CD14-positive monocyte (primary cell): ENCODE data around the gene BLCAP. TPM values are rescaled to one million over a fixed set of nuclear protein-coding genes. Genes with fewer than 3 reads are reported as not detected.
"Not testable (repeated sequence)": the region's sequence is repeated elsewhere in the genome, so short reads cannot be mapped to it uniquely, and the experiment has no call there.

ENCODE experiments used
- DNase-seq, 3 donors: peaks; one replicate each; pipeline ENCODE4 v3.0.0-alpha.2; 2011 to 2022
- H2AFZ ChIP-seq: 2 replicates; pipeline ENCODE4 v1.6.0; 2012; ENCODE audit warnings: mild to moderate bottlenecking, low read depth, low read length, inconsistent platforms; ENCODE audit not compliant: insufficient read depth, poor library complexity, severe bottlenecking
- H3K27ac ChIP-seq, 2 donors: 1 replicate in 1 of 2; 2 replicates in 1 of 2; pipeline ENCODE4 v1.5.1; 2012 to 2013; ENCODE audit warnings: low read length in 2 of 2, control low read depth in 1 of 2, inconsistent platforms in 1 of 2, low read depth in 1 of 2, mild to moderate bottlenecking in 1 of 2
- H3K27me3 ChIP-seq, 2 donors: one replicate each; pipeline versions ENCODE4 v1.6.0 to v1.6.1; 2011 to 2013; ENCODE audit warnings: low read length in 2 of 2; ENCODE audit not compliant: control insufficient read depth in 2 of 2, insufficient read depth in 2 of 2
- H3K36me3 ChIP-seq, 2 donors: replicated peaks in 1 of 2; 1 replicate in 1 of 2; 2 replicates in 1 of 2; pipeline versions ENCODE4 v1.5.1 to v1.6.1; 2012 to 2013; ENCODE audit warnings: low read length in 2 of 2, control low read depth in 1 of 2, inconsistent platforms in 1 of 2, mild to moderate bottlenecking in 1 of 2; ENCODE audit not compliant: insufficient read depth in 2 of 2, control insufficient read depth in 1 of 2
- H3K4me1 ChIP-seq, 2 donors: 1 replicate in 1 of 2; 2 replicates in 1 of 2; pipeline versions ENCODE4 v1.5.1 to v1.6.1; 2012 to 2013; ENCODE audit warnings: low read length in 2 of 2, control low read depth in 1 of 2, inconsistent platforms in 1 of 2, mild to moderate bottlenecking in 1 of 2, moderate library complexity in 1 of 2; ENCODE audit not compliant: insufficient read depth in 2 of 2, control insufficient read depth in 1 of 2
- H3K4me2 ChIP-seq: replicated peaks from 2 replicates; pipeline ENCODE3; 2012; ENCODE audit warnings: low read length, moderate library complexity, mild to moderate bottlenecking; ENCODE audit not compliant: poor library complexity, severe bottlenecking; ENCODE audit errors: extremely low read depth
- H3K4me3 ChIP-seq, 3 experiments: fragments of 200-600 bp in 1 of 3; sonication (generic) in 1 of 3; replicated peaks in 1 of 3; 1 replicate in 2 of 3; 2 replicates in 1 of 3; pipeline ENCODE4 v1.5.1; 2011 to 2013; ENCODE audit warnings: low read length in 3 of 3, mild to moderate bottlenecking in 3 of 3, control low read depth in 2 of 3, low read depth in 2 of 3, inconsistent platforms in 1 of 3, moderate library complexity in 1 of 3
- H3K79me2 ChIP-seq: 2 replicates; pipeline ENCODE4 v1.6.0; 2012; ENCODE audit warnings: mild to moderate bottlenecking, control low read depth, inconsistent platforms, low read length, moderate library complexity; ENCODE audit not compliant: insufficient read depth
- H3K9ac ChIP-seq: 2 replicates; pipeline ENCODE4 v1.6.0; 2017; ENCODE audit warnings: low read length, mild to moderate bottlenecking; ENCODE audit not compliant: insufficient read depth, poor library complexity, severe bottlenecking
- H3K9me3 ChIP-seq, 2 donors: replicated peaks in 1 of 2; 1 replicate in 1 of 2; 2 replicates in 1 of 2; pipeline versions ENCODE4 v1.5.1 to v1.6.1; 2012 to 2013; ENCODE audit warnings: low read length in 2 of 2, control low read depth in 1 of 2; ENCODE audit not compliant: control insufficient read depth in 1 of 2, insufficient read depth in 1 of 2
- H4K20me1 ChIP-seq: 2 replicates; pipeline ENCODE4 v1.6.0; 2012; ENCODE audit warnings: mild to moderate bottlenecking, low read length, control low read depth, moderate library complexity; ENCODE audit not compliant: insufficient read depth
- H3K27ac Mint-ChIP-seq, 7 donors: one replicate each; pipeline ENCODE4 v1.8.0; 2020; ENCODE audit warnings: mild to moderate bottlenecking in 7 of 7, mixed read lengths in 7 of 7, moderate library complexity in 6 of 7, inconsistent platforms in 2 of 7
- H3K27me3 Mint-ChIP-seq, 3 donors: one replicate each; pipeline ENCODE4 v1.8.0; 2021 to 2022; ENCODE audit warnings: low read depth in 3 of 3, mild to moderate bottlenecking in 3 of 3, mixed read lengths in 3 of 3, moderate library complexity in 3 of 3, inconsistent platforms in 1 of 3
- H3K36me3 Mint-ChIP-seq, 2 donors: one replicate each; pipeline ENCODE4 v1.8.0; 2020; ENCODE audit warnings: mixed read lengths in 2 of 2, inconsistent platforms in 1 of 2, mild to moderate bottlenecking in 1 of 2
- H3K4me1 Mint-ChIP-seq: one replicate; pipeline ENCODE4 v1.8.0; 2020; ENCODE audit warnings: mild to moderate bottlenecking, mixed read lengths
- H3K4me3 Mint-ChIP-seq, 2 donors: one replicate each; pipeline ENCODE4 v1.8.0; 2020; ENCODE audit warnings: mild to moderate bottlenecking in 2 of 2, mixed read lengths in 2 of 2, moderate library complexity in 1 of 2
- H3K9me3 Mint-ChIP-seq, 7 donors: one replicate each; pipeline ENCODE4 v1.8.0; 2020 to 2022; ENCODE audit warnings: mixed read lengths in 7 of 7, mild to moderate bottlenecking in 6 of 7, moderate library complexity in 6 of 7, inconsistent platforms in 2 of 7
- CTCF ChIP-seq: fragments of 200-600 bp; IDR thresholded peaks from one replicate; pipeline ENCODE4 v1.8.0; 2022; ENCODE audit warnings: antibody characterized with exemption, mild to moderate bottlenecking
- WGBS: methylation state at CpG from one replicate; pipeline ENCODE4 v1.1.5; 2013; ENCODE audit warnings: missing lambda C conversion rate; ENCODE audit not compliant: insufficient coverage; 5-methylcytosine and 5-hydroxymethylcytosine counted together
- intact Hi-C, 2 donors: fragments of 100-400 bp; cut with micrococcal nuclease; formaldehyde crosslinking; loops; one replicate each; pipeline versions ENCODE4 v1.15.0 to v1.15.1; 2023
- polyA plus RNA-seq, 3 donors: library from polyadenylated mRNA; depleted of rRNA in 1 of 3; unstranded in 2 of 3; stranded (reverse) in 1 of 3; fragments of 300-500 nt in 2 of 3; fragments of >200 nt in 1 of 3; fragmentation: Illumina TruSeq in 2 of 3; gene quantifications; 1 replicate in 2 of 3; 2 replicates in 1 of 3; pipeline ENCODE4 v1.2.3, GENCODE V29; 2012 to 2021

The BLCAP gene
- polyA plus RNA-seq, 3 donors, result 45.3 to 54.5 (median 53.3) TPM

- H3K9ac ChIP-seq, result no peak overlapping the region
- WGBS, result 94% methylated on average over 2 of the region's 4 CpGs
- no peak overlapping the region for H3K27ac ChIP-seq
- Mint-ChIP-seq H3K4me1 (no peaks in the 10 kb centered on the region), H3K9me3 (peaks cover 0 to 1% (median 0%) of the 10 kb centered on the region in 7 donors), H3K27ac (no peak overlapping the region), H3K36me3 (no peaks in the 10 kb centered on the region), H3K27me3 (peaks cover 10 to 32% (median 18%) of the 10 kb centered on the region in 3 donors), H3K4me3 (no peak overlapping the region)
- H3K4me3 ChIP-seq, result no peak overlapping the region
- no peak for DNase-seq
- no peak overlapping the region for H2AFZ ChIP-seq
- no peak overlapping the region for H3K4me2 ChIP-seq
- H3K27me3 ChIP-seq, result peaks cover under 1 to 6% of the 10 kb centered on the region in 2 donors
- H4K20me1 ChIP-seq, result no peaks in the 10 kb centered on the region
- H3K36me3 ChIP-seq, result no peaks in the 10 kb centered on the region
- no peaks in the 10 kb centered on the region for H3K9me3 ChIP-seq
- H3K79me2 ChIP-seq, result no peaks in the 10 kb centered on the region
- no peaks in the 10 kb centered on the region for H3K4me1 ChIP-seq
- intact Hi-C loops, result no loop called here
- no peak for TF ChIP-seq CTCF
Observed at GRCh38 chr20:37558306-37558705, 30.6 kb upstream of the BLCAP start.

DNA sequence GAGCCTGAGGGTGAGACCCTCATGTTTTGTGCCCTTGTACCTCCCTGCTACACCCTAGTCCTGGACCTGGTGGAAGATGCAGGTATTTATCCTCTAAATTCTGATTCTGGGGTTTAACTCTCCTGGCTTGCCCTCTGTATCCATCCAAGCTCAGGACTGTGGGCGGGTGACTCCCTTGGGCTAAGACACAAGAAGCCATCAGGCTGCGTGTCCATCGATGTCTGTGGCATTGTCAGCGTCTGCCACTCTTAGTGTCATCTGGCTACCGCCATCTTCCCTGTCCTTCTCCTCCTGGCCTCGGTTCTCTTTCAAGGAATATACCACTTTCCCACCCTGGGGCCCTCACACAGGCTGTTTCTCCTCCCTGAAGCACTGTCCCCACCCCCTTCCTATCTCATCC, 28.9 kb upstream of the BLCAP start:
- Histone ChIP-seq H3K36me3 (no peaks in the 10 kb centered on the region), H2AFZ (no peak overlapping the region), H3K4me2 (no peak overlapping the region), H3K9ac (no peak overlapping the region), H3K9me3 (no peaks in the 10 kb centered on the region), H3K4me1 (no peaks in the 10 kb centered on the region), H3K27me3 (peaks cover 0 to 7% of the 10 kb centered on the region in 2 donors), H3K27ac (no peak overlapping the region), H3K79me2 (no peaks in the 10 kb centered on the region), H4K20me1 (no peaks in the 10 kb centered on the region), H3K4me3 (no peak overlapping the region)
- peaks cover 0 to 1% (median 0%) of the 10 kb centered on the region in 7 donors for H3K9me3 Mint-ChIP-seq
- intact Hi-C loops, result no loop called here
- WGBS, result 97% methylated on average over 6 of the region's 6 CpGs
- H3K4me1 Mint-ChIP-seq, result no peaks in the 10 kb centered on the region
- DNase-seq, result no peak
- H3K4me3 Mint-ChIP-seq, result no peak overlapping the region
- TF ChIP-seq CTCF, result no peak
- H3K36me3 Mint-ChIP-seq, result no peaks in the 10 kb centered on the region
- peak overlapping the region in 2 of 7 donors; percentile 27 to 38 for H3K27ac Mint-ChIP-seq
- peaks cover 5 to 36% (median 23%) of the 10 kb centered on the region in 3 donors for H3K27me3 Mint-ChIP-seq

DNA sequence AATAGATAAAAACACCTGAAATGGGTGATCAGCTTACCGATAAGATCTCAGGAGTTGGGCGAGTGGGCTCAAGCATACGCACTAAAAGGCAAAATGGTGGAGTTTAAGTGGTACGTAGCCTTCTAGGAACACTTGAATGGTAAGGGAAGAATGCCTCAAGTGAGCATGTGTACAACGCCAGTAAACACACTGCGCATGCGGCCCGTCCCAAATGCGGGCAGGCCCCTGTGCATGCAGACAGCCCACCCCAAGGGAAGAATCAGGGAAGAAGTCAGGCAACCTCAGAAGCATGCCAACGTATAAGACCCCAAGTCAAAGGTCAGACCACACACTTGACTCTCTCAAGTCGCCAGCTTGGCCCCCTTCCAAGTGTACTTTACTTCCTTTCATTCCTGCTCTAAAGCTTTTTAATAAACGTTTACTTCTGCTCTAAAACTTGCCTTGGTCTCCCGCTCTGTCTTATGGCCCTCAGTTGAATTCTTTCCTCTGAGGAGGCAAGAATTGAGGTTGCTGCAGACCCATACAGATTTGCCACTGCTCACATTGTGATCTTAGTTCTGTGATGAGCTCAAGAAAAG, 27.1 kb upstream of the BLCAP start:
- H3K36me3 Mint-ChIP-seq, DNase-seq, H3K4me1 Mint-ChIP-seq, H3K27ac Mint-ChIP-seq, intact Hi-C loops, H4K20me1 ChIP-seq, H3K4me3 ChIP-seq, H3K36me3 ChIP-seq, H3K4me1 ChIP-seq, H3K79me2 ChIP-seq, H3K27ac ChIP-seq, H3K9me3 Mint-ChIP-seq, H3K9me3 ChIP-seq, H3K9ac ChIP-seq, H2AFZ ChIP-seq, H3K4me2 ChIP-seq, H3K27me3 ChIP-seq: not testable (repeated sequence)
- Mint-ChIP-seq H3K27me3 (peaks cover 8 to 29% (median 27%) of the 10 kb centered on the region in 3 donors), H3K4me3 (peak overlapping the region in 1 of 2 donors; percentile 54)
- WGBS, result 87% methylated on average over 9 of the region's 13 CpGs
